Neural progenitor cell (in vitro differentiated cells): ENCODE results near the gene SURF2. TPM values are rescaled to one million over a fixed set of nuclear protein-coding genes. Genes with fewer than 3 reads are reported as not detected.

Source experiments
- DNase-seq: peaks from one replicate; pipeline ENCODE4 v3.0.0-alpha.2; 2016; ENCODE audit warnings: low spot score
- H2AFZ ChIP-seq: fragments of 200-600 bp; sonication (generic); replicated peaks from 2 replicates; pipeline ENCODE4 v1.6.1; 2016; ENCODE audit warnings: antibody characterized with exemption
- H3F3A ChIP-seq: fragments of 200-600 bp; sonication (generic); 2 replicates; pipeline ENCODE4 v1.6.1; 2016; ENCODE audit warnings: antibody characterized with exemption, low read depth
- H3K27ac ChIP-seq: fragments of 200-600 bp; sonication (generic); 2 replicates; pipeline ENCODE4 v1.5.1; 2016; ENCODE audit warnings: mild to moderate bottlenecking
- H3K27me3 ChIP-seq: fragments of 200-600 bp; sonication (generic); 2 replicates; pipeline ENCODE4 v1.6.1; 2016; ENCODE audit warnings: mild to moderate bottlenecking, moderate library complexity
- H3K36me3 ChIP-seq: fragments of 200-600 bp; sonication (generic); 2 replicates; pipeline ENCODE4 v1.5.1; 2016
- H3K4me1 ChIP-seq: fragments of 200-600 bp; sonication (generic); 2 replicates; pipeline ENCODE4 v1.6.1; 2016; ENCODE audit warnings: mixed run types
- H3K4me2 ChIP-seq: fragments of 200-600 bp; sonication (generic); 2 replicates; pipeline ENCODE4 v1.6.1; 2016
- H3K4me3 ChIP-seq: fragments of 200-600 bp; sonication (generic); 2 replicates; pipeline ENCODE4 v1.5.1; 2016
- H3K79me2 ChIP-seq: fragments of 200-600 bp; sonication (generic); 2 replicates; pipeline ENCODE4 v1.6.1; 2016; ENCODE audit warnings: low read depth
- H3K9ac ChIP-seq: fragments of 200-600 bp; sonication (generic); 2 replicates; pipeline ENCODE4 v1.6.1; 2016
- H3K9me3 ChIP-seq: fragments of 200-600 bp; sonication (generic); 2 replicates; pipeline ENCODE4 v1.5.1; 2016; ENCODE audit warnings: low read depth
- H4K20me1 ChIP-seq: fragments of 200-600 bp; sonication (generic); 2 replicates; pipeline ENCODE4 v1.6.1; 2016; ENCODE audit warnings: low read depth
- H3K27ac Mint-ChIP-seq: 3 replicates; pipeline ENCODE4 v1.8.0; 2021; ENCODE audit warnings: mixed read lengths
- H3K27me3 Mint-ChIP-seq: 2 replicates; pipeline ENCODE4 v1.8.0; 2022; ENCODE audit warnings: low read depth, mild to moderate bottlenecking, inconsistent platforms, moderate library complexity, mixed read lengths; ENCODE audit not compliant: insufficient read depth
- H3K36me3 Mint-ChIP-seq: 3 replicates; pipeline ENCODE4 v1.8.0; 2021; ENCODE audit warnings: mixed read lengths
- H3K4me1 Mint-ChIP-seq: 3 replicates; pipeline ENCODE4 v1.8.0; 2021; ENCODE audit warnings: mixed read lengths
- H3K4me3 Mint-ChIP-seq: 3 replicates; pipeline ENCODE4 v1.8.0; 2021; ENCODE audit warnings: mild to moderate bottlenecking, moderate library complexity, mixed read lengths
- H3K9me3 Mint-ChIP-seq: 3 replicates; pipeline ENCODE4 v1.8.0; 2020; ENCODE audit warnings: mixed read lengths
- CTCF ChIP-seq: fragments of 200-600 bp; sonication (generic); IDR thresholded peaks from 2 replicates; pipeline ENCODE4 v1.5.1; 2017; ENCODE audit warnings: antibody characterized with exemption, mild to moderate bottlenecking
- EZH2 ChIP-seq: fragments of 200-600 bp; sonication (generic); IDR thresholded peaks from 2 replicates; pipeline ENCODE4 v1.6.1; 2017; ENCODE audit warnings: antibody characterized with exemption, mild to moderate bottlenecking, moderate library complexity
- EZH2phosphoT487 ChIP-seq: fragments of 200-600 bp; sonication (generic); IDR thresholded peaks from 2 replicates; pipeline ENCODE4 v1.6.1; 2017; ENCODE audit warnings: antibody characterized with exemption
- total RNA-seq: library from RNA; depleted of rRNA; stranded (reverse); fragments of >200 nt; gene quantifications from 2 replicates; pipeline ENCODE4 v1.2.3, GENCODE V29; 2015; ENCODE audit warnings: low replicate concordance

The SURF2 gene
- total RNA-seq, 1 donor from 2014 or later = 16.0 TPM

- Histone ChIP-seq H2AFZ (no peak overlapping the region), H3K27ac (no peak overlapping the region), H3K4me1 (no peaks in the 10 kb centered on the region), H3F3A (peaks cover 8% of the 10 kb centered on the region), H3K79me2 (no peaks in the 10 kb centered on the region), H3K4me3 (no peak overlapping the region), H3K4me2 (no peak overlapping the region), H3K9me3 (no peaks in the 10 kb centered on the region), H3K27me3 (no peaks in the 10 kb centered on the region), H3K9ac (no peak overlapping the region), H4K20me1 (peaks cover 6% of the 10 kb centered on the region), H3K36me3 (no peaks in the 10 kb centered on the region)
- peaks cover 2% of the 10 kb centered on the region for H3K27me3 Mint-ChIP-seq
- no peaks in the 10 kb centered on the region for H3K4me1 Mint-ChIP-seq
- DNase-seq = no peak
- H3K9me3 Mint-ChIP-seq = no peaks in the 10 kb centered on the region
- no peak overlapping the region for H3K27ac Mint-ChIP-seq
- peaks cover 11% of the 10 kb centered on the region for H3K36me3 Mint-ChIP-seq
- H3K4me3 Mint-ChIP-seq = no peak overlapping the region
- no peak for TF ChIP-seq CTCF
- TF ChIP-seq EZH2 = no peak
- no peak for TF ChIP-seq EZH2phosphoT487
Observed at GRCh38 chr9:133402689-133403088, 46.3 kb downstream of the SURF2 start.

- Histone ChIP-seq H3K9ac (no peak overlapping the region), H3K4me1 (no peaks in the 10 kb centered on the region), H3F3A (peaks cover 10% of the 10 kb centered on the region), H3K4me2 (no peak overlapping the region), H4K20me1 (peaks cover 6% of the 10 kb centered on the region), H3K27me3 (no peaks in the 10 kb centered on the region), H3K27ac (no peak overlapping the region), H2AFZ (no peak overlapping the region), H3K36me3 (no peaks in the 10 kb centered on the region), H3K4me3 (no peak overlapping the region), H3K79me2 (no peaks in the 10 kb centered on the region), H3K9me3 (no peaks in the 10 kb centered on the region)
- Mint-ChIP-seq H3K27me3 (no peaks in the 10 kb centered on the region), H3K36me3 (peaks cover 11% of the 10 kb centered on the region), H3K4me1 (no peaks in the 10 kb centered on the region), H3K27ac (no peak overlapping the region), H3K9me3 (no peaks in the 10 kb centered on the region), H3K4me3 (no peak overlapping the region)
- DNase-seq = peak; percentile 47
- TF ChIP-seq EZH2phosphoT487 (no peak), CTCF (peak; percentile 52)
Observed at GRCh38 chr9:133403766-133404453, 47.6 kb downstream of the SURF2 start.

- Histone ChIP-seq H3K36me3 (no peaks in the 10 kb centered on the region), H4K20me1 (peaks cover 6% of the 10 kb centered on the region), H3K4me2 (no peak overlapping the region), H3K9me3 (no peaks in the 10 kb centered on the region), H3K9ac (no peak overlapping the region), H3K4me1 (no peaks in the 10 kb centered on the region), H3K4me3 (no peak overlapping the region), H3F3A (peaks cover 10% of the 10 kb centered on the region), H2AFZ (no peak overlapping the region), H3K27ac (no peak overlapping the region), H3K27me3 (no peaks in the 10 kb centered on the region), H3K79me2 (no peaks in the 10 kb centered on the region)
- no peak overlapping the region for H3K4me3 Mint-ChIP-seq
- no peak for TF ChIP-seq EZH2
- H3K4me1 Mint-ChIP-seq = no peaks in the 10 kb centered on the region
- DNase-seq = no peak
- H3K36me3 Mint-ChIP-seq = peaks cover 11% of the 10 kb centered on the region
- H3K27me3 Mint-ChIP-seq = no peaks in the 10 kb centered on the region
- no peaks in the 10 kb centered on the region for H3K9me3 Mint-ChIP-seq
- H3K27ac Mint-ChIP-seq = no peak overlapping the region
Observed at GRCh38 chr9:133404454-133405002, 48.2 kb downstream of the SURF2 start.
